Measurements from ENCODE around the gene LHFPL3.

LHFPL3 gene

DNA sequence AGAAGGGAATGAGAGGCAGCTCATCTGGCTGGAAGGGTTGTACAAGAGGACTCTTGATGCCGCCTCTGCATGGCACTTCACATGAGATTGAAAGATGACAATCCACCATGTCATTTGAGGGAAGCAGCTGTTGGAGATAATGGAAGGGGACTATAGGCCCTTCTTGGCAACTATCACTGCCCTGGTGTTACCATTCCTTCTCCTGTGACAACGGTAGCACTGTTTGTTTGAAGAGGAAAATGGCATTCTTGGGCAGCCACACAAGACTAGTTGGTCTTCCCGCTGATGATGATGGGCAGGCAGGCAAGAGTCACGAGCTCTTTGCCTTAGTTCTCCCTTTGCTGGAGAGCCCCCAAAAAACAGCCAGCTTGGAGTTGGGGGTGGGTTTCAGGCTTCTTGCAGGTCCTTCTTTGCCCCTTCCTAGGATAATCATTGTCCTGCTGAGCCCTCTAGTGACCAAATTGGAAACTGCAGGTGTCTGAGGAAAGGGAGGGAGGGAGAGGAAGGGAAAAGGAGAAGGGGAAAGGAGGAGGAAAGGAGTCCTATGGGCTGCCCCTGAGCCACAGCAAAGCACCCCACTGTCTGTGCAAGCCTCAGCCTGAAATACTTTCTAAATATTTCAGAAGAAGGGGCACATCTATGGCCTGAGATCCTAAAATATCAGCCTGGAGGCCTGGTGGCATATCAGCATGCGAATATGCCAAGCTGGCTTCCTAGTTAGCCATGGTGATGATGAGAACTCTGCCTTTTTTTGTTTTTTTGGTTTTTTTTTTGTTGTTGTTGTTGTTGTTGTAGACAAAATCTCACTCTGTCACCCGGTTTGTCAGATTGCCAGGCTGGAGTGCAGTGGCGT is 520.0 kb downstream of the LHFPL3 start:
- H4K20me1 ChIP-seq (ENCODE audit: insufficient read depth, low read length): peaks cover 2% of the 10 kb centered on the region; the same call in 1 of the 2 replicates
- DNase-seq (peak; percentile 66), ATAC-seq (ENCODE audit: insufficient read depth, low read depth) (peak; percentile 80)
- no peak overlapping the region for H2AFZ ChIP-seq (ENCODE audit: low read depth, low read length)
- no peak overlapping the region for H3K27ac ChIP-seq (ENCODE audit: low read length)
- H3K9ac ChIP-seq (ENCODE audit: low read depth, low read length): no peak overlapping the region
- H3K4me3 ChIP-seq (ENCODE audit: low read depth in 1 of 2, low read length in 2 of 2): no peak overlapping the region
- no peaks in the 10 kb centered on the region for H3K9me3 ChIP-seq (ENCODE audit: insufficient read depth, low read length, severe bottlenecking)
- H3K4me1 ChIP-seq (ENCODE audit: insufficient read depth, low read length): no peaks in the 10 kb centered on the region
- H3K36me3 ChIP-seq (ENCODE audit: insufficient read depth, low read length): no peaks in the 10 kb centered on the region
- H3K79me2 ChIP-seq (ENCODE audit: insufficient read depth, low read length): no peaks in the 10 kb centered on the region
- TF ChIP-seq, protein P1, sequence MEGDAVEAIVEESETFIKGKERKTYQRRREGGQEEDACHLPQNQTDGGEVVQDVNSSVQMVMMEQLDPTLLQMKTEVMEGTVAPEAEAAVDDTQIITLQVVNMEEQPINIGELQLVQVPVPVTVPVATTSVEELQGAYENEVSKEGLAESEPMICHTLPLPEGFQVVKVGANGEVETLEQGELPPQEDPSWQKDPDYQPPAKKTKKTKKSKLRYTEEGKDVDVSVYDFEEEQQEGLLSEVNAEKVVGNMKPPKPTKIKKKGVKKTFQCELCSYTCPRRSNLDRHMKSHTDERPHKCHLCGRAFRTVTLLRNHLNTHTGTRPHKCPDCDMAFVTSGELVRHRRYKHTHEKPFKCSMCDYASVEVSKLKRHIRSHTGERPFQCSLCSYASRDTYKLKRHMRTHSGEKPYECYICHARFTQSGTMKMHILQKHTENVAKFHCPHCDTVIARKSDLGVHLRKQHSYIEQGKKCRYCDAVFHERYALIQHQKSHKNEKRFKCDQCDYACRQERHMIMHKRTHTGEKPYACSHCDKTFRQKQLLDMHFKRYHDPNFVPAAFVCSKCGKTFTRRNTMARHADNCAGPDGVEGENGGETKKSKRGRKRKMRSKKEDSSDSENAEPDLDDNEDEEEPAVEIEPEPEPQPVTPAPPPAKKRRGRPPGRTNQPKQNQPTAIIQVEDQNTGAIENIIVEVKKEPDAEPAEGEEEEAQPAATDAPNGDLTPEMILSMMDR (IDR thresholded peaks at IDR 0.05; ENCODE audit: borderline replicate concordance, extremely low read depth, low read length, poor library complexity, severe bottlenecking): peak; percentile 98
- no peak for TF ChIP-seq EZH2 (IDR thresholded peaks at IDR 0.05; ENCODE audit: borderline replicate concordance, low read depth, low read length, severe bottlenecking)
- H3K27me3 ChIP-seq (ENCODE audit: insufficient read depth, low read length, poor library complexity): peaks cover 18% of the 10 kb centered on the region
- no peak overlapping the region for H3K4me2 ChIP-seq (ENCODE audit: insufficient read depth, low read length)

DNA sequence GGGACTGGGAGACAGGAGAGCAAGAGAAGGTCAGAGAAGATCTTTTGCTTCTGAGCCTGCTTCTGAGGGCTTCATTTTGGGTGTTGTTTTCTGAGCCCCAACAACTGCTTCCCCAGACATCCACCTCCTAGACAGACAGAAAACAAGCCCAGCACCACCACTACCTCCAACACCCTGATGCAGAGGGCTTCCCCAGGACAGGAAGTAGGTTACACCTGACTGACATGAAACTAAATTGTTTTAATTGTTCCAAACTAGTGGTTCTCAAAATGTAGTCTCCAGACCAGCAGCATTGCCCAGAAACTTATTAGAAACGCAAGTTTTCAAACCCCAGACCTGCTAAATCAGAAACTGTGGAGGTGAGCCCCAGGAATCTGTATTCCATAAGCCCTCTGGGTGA is 522.0 kb downstream of the LHFPL3 start:
- no peak for DNase-seq
- Histone ChIP-seq H3K9me3 (ENCODE audit: insufficient read depth, low read length, severe bottlenecking) (no peaks in the 10 kb centered on the region), H3K4me1 (ENCODE audit: insufficient read depth, low read length) (no peaks in the 10 kb centered on the region), H3K4me3 (ENCODE audit: low read depth in 1 of 2, low read length in 2 of 2) (no peak overlapping the region), H2AFZ (ENCODE audit: low read depth, low read length) (no peak overlapping the region), H3K27me3 (ENCODE audit: insufficient read depth, low read length, poor library complexity) (peaks cover 10% of the 10 kb centered on the region), H3K4me2 (ENCODE audit: insufficient read depth, low read length) (no peak overlapping the region), H3K27ac (ENCODE audit: low read length) (no peak overlapping the region), H3K79me2 (ENCODE audit: insufficient read depth, low read length) (no peaks in the 10 kb centered on the region), H4K20me1 (ENCODE audit: insufficient read depth, low read length) (peaks cover 2% of the 10 kb centered on the region; the same call in 1 of the 2 replicates), H3K36me3 (ENCODE audit: insufficient read depth, low read length) (no peaks in the 10 kb centered on the region), H3K9ac (ENCODE audit: low read depth, low read length) (no peak overlapping the region)
- no peak for ATAC-seq (ENCODE audit: insufficient read depth, low read depth)
- TF ChIP-seq, protein P1 (IDR thresholded peaks at IDR 0.05; ENCODE audit: borderline replicate concordance, extremely low read depth, low read length, poor library complexity, severe bottlenecking): no peak
- TF ChIP-seq EZH2 (IDR thresholded peaks at IDR 0.05; ENCODE audit: borderline replicate concordance, low read depth, low read length, severe bottlenecking): no peak

- Histone ChIP-seq H3K4me1 (ENCODE audit: insufficient read depth, low read length) (no peaks in the 10 kb centered on the region), H3K9me3 (ENCODE audit: insufficient read depth, low read length, severe bottlenecking) (no peaks in the 10 kb centered on the region), H3K9ac (ENCODE audit: low read depth, low read length) (no peak overlapping the region), H4K20me1 (ENCODE audit: insufficient read depth, low read length) (peaks cover 2% of the 10 kb centered on the region; the same call in 1 of the 2 replicates), H3K27ac (ENCODE audit: low read length) (no peak overlapping the region), H2AFZ (ENCODE audit: low read depth, low read length) (no peak overlapping the region), H3K27me3 (ENCODE audit: insufficient read depth, low read length, poor library complexity) (peaks cover 10% of the 10 kb centered on the region), H3K79me2 (ENCODE audit: insufficient read depth, low read length) (no peaks in the 10 kb centered on the region), H3K36me3 (ENCODE audit: insufficient read depth, low read length) (no peaks in the 10 kb centered on the region), H3K4me2 (ENCODE audit: insufficient read depth, low read length) (no peak overlapping the region), H3K4me3 (ENCODE audit: low read depth in 1 of 2, low read length in 2 of 2) (no peak overlapping the region)
- no peak for DNase-seq
- ATAC-seq (ENCODE audit: insufficient read depth, low read depth): no peak
- TF ChIP-seq, protein P1 (IDR thresholded peaks at IDR 0.05; ENCODE audit: borderline replicate concordance, extremely low read depth, low read length, poor library complexity, severe bottlenecking): no peak
- TF ChIP-seq EZH2 (IDR thresholded peaks at IDR 0.05; ENCODE audit: borderline replicate concordance, low read depth, low read length, severe bottlenecking): no peak
Measured at GRCh38 chr7:104851268-104851667, 522.9 kb downstream of the LHFPL3 start.
